Fibroblast of lung (primary cell): ENCODE data around the gene DLG2. TPM values are rescaled to one million over a fixed set of nuclear protein-coding genes. Genes with fewer than 3 reads are reported as not detected.
"Not testable (repeated sequence)": the region's sequence is repeated elsewhere in the genome, so short reads cannot be mapped to it uniquely, and the experiment has no call there.

ENCODE experiments used
- DNase-seq, 2 donors: peaks; one replicate each; pipeline versions ENCODE4 v3.0.0 to v3.0.0-alpha.2; 2010; ENCODE audit warnings: low read depth in 2 of 2
- H2AFZ ChIP-seq: 2 replicates; pipeline ENCODE4 v1.5.1; 2012; ENCODE audit warnings: low read length, control low read depth, inconsistent platforms
- H3K27ac ChIP-seq: 2 replicates; pipeline ENCODE4 v1.5.1; 2011; ENCODE audit warnings: low read length, control low read depth; ENCODE audit not compliant: insufficient read depth
- H3K27me3 ChIP-seq: 2 replicates; pipeline ENCODE4 v1.5.1; 2011; ENCODE audit warnings: mild to moderate bottlenecking, low read length; ENCODE audit not compliant: control insufficient read depth, insufficient read depth
- H3K36me3 ChIP-seq: 2 replicates; pipeline ENCODE4 v1.5.1; 2011; ENCODE audit warnings: low read length; ENCODE audit not compliant: control insufficient read depth, insufficient read depth
- H3K4me1 ChIP-seq: 2 replicates; pipeline ENCODE4 v1.5.1; 2011; ENCODE audit warnings: low read length; ENCODE audit not compliant: control insufficient read depth, insufficient read depth; ENCODE audit errors: extremely low read depth
- H3K4me2 ChIP-seq: 2 replicates; pipeline ENCODE4 v1.5.1; 2011; ENCODE audit warnings: low read length, control low read depth; ENCODE audit not compliant: insufficient read depth; ENCODE audit errors: extremely low read depth
- H3K4me3 ChIP-seq, 4 experiments: fragments of 200-600 bp in 1 of 4; sonication (generic) in 1 of 4; replicated peaks in 1 of 4; 2 replicates each; pipeline ENCODE4 v1.5.1; 2011 to 2016; ENCODE audit warnings: low read length in 4 of 4, low read depth in 3 of 4, mild to moderate bottlenecking in 3 of 4, control low read depth in 2 of 4, inconsistent platforms in 1 of 4, mixed read lengths in 1 of 4; ENCODE audit not compliant: insufficient read depth in 1 of 4; ENCODE audit errors: control extremely low read depth in 1 of 4
- H3K79me2 ChIP-seq: 2 replicates; pipeline ENCODE4 v1.5.1; 2012; ENCODE audit warnings: mild to moderate bottlenecking, low read length, inconsistent platforms; ENCODE audit not compliant: control insufficient read depth, insufficient read depth
- H3K9ac ChIP-seq: 2 replicates; pipeline ENCODE4 v1.5.1; 2011; ENCODE audit warnings: mild to moderate bottlenecking, low read length, control low read depth; ENCODE audit not compliant: insufficient read depth
- H3K9me3 ChIP-seq: 2 replicates; pipeline ENCODE4 v1.5.1; 2012; ENCODE audit warnings: low read depth, low read length; ENCODE audit not compliant: control insufficient read depth, insufficient read depth
- H4K20me1 ChIP-seq: 2 replicates; pipeline ENCODE4 v1.5.1; 2011; ENCODE audit warnings: low read length; ENCODE audit not compliant: control insufficient read depth, insufficient read depth; ENCODE audit errors: extremely low read depth
- CTCF ChIP-seq, 2 donors: IDR thresholded peaks in 1 of 2; conservative IDR thresholded peaks in 1 of 2; 1 replicate in 1 of 2; 2 replicates in 1 of 2; pipeline ENCODE4 v1.5.1; 2011 to 2012; ENCODE audit warnings: low read length in 2 of 2, control low read depth in 1 of 2, inconsistent platforms in 1 of 2, low read depth in 1 of 2, mild to moderate bottlenecking in 1 of 2
- EZH2 ChIP-seq: IDR thresholded peaks from 2 replicates; pipeline ENCODE4 v1.5.1; 2012; ENCODE audit warnings: low read length, control low read depth, mild to moderate bottlenecking; ENCODE audit errors: missing control alignments
- polyA plus RNA-seq, 2 donors: library from polyadenylated mRNA; depleted of rRNA in 1 of 2; stranded (reverse) in 1 of 2; unstranded in 1 of 2; fragments of >200 nt; gene quantifications; 2 replicates each; pipeline ENCODE4 v1.2.1, GENCODE V29; 2011 to 2012; ENCODE audit warnings: missing spikeins in 1 of 2
- total RNA-seq: library from RNA; depleted of rRNA; stranded (reverse); fragments of >200 nt; gene quantifications from 2 replicates; pipeline ENCODE4 v1.2.1, GENCODE V29; 2014

DLG2 gene
- total and polyA plus RNA-seq, 2 donors (not counting 1 experiment from before 2014, with no cell fraction given): 0.77 to 2.3 TPM

- no peak overlapping the region for H3K9ac ChIP-seq
- H2AFZ ChIP-seq: no peak overlapping the region
- no peaks in the 10 kb centered on the region for H4K20me1 ChIP-seq
- H3K4me3 ChIP-seq: no peak overlapping the region
- H3K27me3 ChIP-seq: no peaks in the 10 kb centered on the region
- no peaks in the 10 kb centered on the region for H3K36me3 ChIP-seq
- no peak overlapping the region for H3K27ac ChIP-seq
- no peaks in the 10 kb centered on the region for H3K4me1 ChIP-seq
- H3K4me2 ChIP-seq: no peak overlapping the region
- DNase-seq: no peak
- TF ChIP-seq EZH2 (no peak), CTCF (conservative IDR thresholded peaks at IDR 0.05 in 1 of 2, IDR thresholded peaks at IDR 0.05 in 1 of 2; ENCODE audit: low read depth in 1 of 2, low read length in 2 of 2) (no peak)
- H3K9me3 ChIP-seq: no peaks in the 10 kb centered on the region
- H3K79me2 ChIP-seq: no peaks in the 10 kb centered on the region
These were observed 279.9 kb downstream of the DLG2 start for GRCh38 chr11:85347291-85347690.

GRCh38 chr11:85346484-85346883, 280.7 kb downstream of the DLG2 start:
- Histone ChIP-seq H3K9me3 (no peaks in the 10 kb centered on the region), H3K79me2 (no peaks in the 10 kb centered on the region), H3K36me3 (no peaks in the 10 kb centered on the region), H4K20me1 (no peaks in the 10 kb centered on the region), H3K27ac (no peak overlapping the region), H3K4me3 (no peak overlapping the region), H3K4me1 (no peaks in the 10 kb centered on the region), H3K27me3 (no peaks in the 10 kb centered on the region), H3K9ac (no peak overlapping the region), H3K4me2 (no peak overlapping the region), H2AFZ (no peak overlapping the region)
- no peak for TF ChIP-seq EZH2
- TF ChIP-seq CTCF (conservative IDR thresholded peaks at IDR 0.05 in 1 of 2, IDR thresholded peaks at IDR 0.05 in 1 of 2; ENCODE audit: low read depth in 1 of 2, low read length in 2 of 2): no peak
- DNase-seq: no peak

DNA sequence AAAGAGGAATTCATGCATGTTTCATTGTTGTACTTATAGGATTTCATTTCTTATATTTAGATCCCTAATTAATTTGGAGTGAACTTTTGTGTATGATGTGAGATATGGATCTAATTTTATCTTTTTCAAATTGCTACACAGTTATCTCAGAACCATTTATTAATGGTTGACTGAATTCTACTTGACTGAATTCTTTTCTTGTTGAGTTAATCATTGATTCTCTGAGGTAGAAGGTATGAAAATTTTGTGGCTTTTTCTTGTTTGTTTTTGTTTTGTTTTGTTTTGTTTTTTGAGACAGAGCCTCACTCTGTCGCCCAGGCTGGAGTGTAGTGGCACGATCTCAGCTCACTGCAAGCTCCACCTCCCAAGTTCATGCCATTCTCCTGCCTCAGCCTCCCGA, 286.3 kb downstream of the DLG2 start:
- H4K20me1 ChIP-seq, H3K9me3 ChIP-seq, H3K4me3 ChIP-seq, H3K27me3 ChIP-seq, H2AFZ ChIP-seq, H3K79me2 ChIP-seq, H3K4me1 ChIP-seq, DNase-seq, H3K9ac ChIP-seq, H3K4me2 ChIP-seq, H3K36me3 ChIP-seq, H3K27ac ChIP-seq: not testable (repeated sequence)
